GM13976 (cell line): ENCODE results near the gene SCGN.

ENCODE experiments used
- DNase-seq: peaks from one replicate; pipeline ENCODE4 v3.0.0; 2012; ENCODE audit warnings: low spot score
- in situ Hi-C: fragments of 300-500 bp; cut with MboI; formaldehyde crosslinking; loops from one replicate; pipeline ENCODE4 v1.12.0; 2022; ENCODE audit warnings: low sequenced_read_pairs, mixed read lengths, inconsistent platforms; ENCODE audit not compliant: unreplicated experiment
- TF ChIP-seq, protein P1 (sequence below): IDR thresholded peaks from 2 replicates; pipeline ENCODE4 v1.5.1; 2012; ENCODE audit warnings: borderline replicate concordance, mild to moderate bottlenecking; ENCODE audit not compliant: insufficient read depth; ENCODE audit errors: extremely low read depth, missing control alignments, control extremely low read depth

The SCGN gene

DNA sequence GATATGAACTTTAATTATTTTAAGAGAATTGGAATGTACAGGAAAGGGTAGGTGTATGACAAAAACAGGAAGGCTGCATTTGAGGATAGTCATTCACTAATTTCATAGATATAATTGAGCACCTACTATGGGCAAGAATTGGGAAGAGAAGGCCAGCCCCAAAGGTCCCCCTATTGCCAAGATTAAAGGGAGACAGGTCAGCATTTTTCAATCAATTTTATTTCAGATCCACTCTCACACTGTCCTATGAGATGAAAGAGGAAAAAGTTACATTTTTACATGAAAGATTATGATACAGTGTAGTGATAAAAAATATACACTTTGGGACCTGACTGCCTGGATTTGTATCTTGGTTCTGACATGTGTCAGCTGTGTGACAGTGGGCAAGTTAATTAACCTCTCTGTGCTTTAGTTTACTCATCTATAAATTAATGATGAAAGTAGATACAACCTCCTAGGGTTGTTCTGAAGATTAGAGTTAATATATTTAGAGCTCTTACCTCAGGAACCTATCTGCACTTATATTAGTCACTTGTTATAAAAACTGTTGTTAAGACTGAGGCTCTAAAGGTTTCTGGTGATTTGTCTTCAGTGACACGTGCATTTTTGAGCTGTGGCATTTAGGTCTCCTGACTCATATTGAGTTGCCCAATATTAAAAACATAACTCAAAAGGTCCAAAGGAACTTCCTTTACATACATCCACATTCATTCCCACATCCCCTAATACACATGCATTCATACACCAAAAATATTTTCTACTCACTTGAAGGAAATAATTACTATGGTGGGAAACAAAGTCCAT, 45.7 kb downstream of the SCGN start:
- in situ Hi-C loops: no loop called here
- DNase-seq: no peak
- TF ChIP-seq, protein P1, sequence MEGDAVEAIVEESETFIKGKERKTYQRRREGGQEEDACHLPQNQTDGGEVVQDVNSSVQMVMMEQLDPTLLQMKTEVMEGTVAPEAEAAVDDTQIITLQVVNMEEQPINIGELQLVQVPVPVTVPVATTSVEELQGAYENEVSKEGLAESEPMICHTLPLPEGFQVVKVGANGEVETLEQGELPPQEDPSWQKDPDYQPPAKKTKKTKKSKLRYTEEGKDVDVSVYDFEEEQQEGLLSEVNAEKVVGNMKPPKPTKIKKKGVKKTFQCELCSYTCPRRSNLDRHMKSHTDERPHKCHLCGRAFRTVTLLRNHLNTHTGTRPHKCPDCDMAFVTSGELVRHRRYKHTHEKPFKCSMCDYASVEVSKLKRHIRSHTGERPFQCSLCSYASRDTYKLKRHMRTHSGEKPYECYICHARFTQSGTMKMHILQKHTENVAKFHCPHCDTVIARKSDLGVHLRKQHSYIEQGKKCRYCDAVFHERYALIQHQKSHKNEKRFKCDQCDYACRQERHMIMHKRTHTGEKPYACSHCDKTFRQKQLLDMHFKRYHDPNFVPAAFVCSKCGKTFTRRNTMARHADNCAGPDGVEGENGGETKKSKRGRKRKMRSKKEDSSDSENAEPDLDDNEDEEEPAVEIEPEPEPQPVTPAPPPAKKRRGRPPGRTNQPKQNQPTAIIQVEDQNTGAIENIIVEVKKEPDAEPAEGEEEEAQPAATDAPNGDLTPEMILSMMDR: no peak

DNA sequence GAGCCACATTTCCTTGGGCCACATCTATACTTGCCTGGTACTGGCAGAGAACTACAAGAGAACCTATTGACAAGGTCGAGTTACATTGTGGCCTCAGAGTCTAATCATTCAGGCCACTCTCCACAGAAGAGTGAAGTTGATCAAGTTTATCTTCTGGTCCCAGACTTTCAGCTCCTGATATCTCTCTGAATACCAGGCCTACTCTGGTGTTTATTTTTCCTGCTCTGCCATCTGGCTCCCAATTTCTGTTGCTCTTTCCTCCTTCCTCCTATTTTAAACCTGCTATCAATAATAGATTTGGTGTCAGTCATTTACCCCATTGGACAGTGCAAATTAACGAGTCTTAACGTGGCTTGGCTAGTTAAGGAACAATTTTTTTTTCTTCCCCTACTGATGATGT, 46.6 kb downstream of the SCGN start:
- TF ChIP-seq, protein P1: no peak
- in situ Hi-C loops: no loop called here

DNA sequence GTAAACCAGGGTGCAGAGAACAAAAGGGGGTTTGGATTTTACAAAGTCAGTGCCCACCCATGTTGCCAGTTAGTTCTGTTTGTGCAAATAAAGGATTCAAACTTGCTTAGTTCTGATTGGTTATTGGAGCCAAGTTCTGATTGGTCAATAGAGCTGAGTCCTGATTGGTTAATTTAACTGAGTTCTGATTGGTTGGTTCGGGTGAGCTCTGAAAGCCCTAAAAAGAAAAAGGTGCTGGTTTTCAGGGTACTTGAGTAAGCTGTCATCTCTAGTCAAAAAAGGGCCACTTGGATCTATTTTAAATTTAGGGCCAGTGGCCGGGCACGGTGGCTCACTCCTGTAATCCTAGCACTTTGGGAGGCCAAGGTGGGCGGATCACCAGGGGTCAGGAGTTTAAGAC, 47.6 kb downstream of the SCGN start:
- in situ Hi-C loops: no loop called here
- TF ChIP-seq, protein P1: no peak
- DNase-seq: no peak

More for the DNA sequence above, 46.6 kb downstream of the SCGN start:
- DNase-seq: no peak

GRCh38 chr6:25700761-25701160, 48.7 kb downstream of the SCGN start:
- TF ChIP-seq, protein P1: no peak
- no peak for DNase-seq
- in situ Hi-C loops: no loop called here

GRCh38 chr6:25701807-25702206, 49.8 kb downstream of the SCGN start:
- no peak for DNase-seq
- TF ChIP-seq, protein P1: no peak
- in situ Hi-C loops: no loop called here

DNA sequence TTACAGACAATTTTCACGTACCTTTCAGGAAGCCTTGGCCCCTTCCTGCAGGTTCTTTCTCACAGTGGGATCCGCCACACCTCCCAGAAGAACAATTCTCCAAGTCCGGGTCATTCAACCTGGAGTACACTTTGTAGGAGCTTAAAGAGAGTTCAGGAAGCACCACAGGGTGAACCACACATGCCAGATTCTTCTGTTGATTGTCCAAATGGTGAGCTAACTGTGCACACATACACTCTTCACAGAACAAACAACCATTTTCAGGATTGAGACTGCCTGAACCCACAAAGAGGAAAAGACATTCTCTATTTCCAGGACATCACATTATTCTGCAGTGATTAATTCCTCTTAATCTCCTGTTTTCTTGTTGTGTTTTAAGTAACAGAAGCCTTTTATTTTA, 51.0 kb downstream of the SCGN start:
- TF ChIP-seq, protein P1: no peak
- no peak for DNase-seq

DNA sequence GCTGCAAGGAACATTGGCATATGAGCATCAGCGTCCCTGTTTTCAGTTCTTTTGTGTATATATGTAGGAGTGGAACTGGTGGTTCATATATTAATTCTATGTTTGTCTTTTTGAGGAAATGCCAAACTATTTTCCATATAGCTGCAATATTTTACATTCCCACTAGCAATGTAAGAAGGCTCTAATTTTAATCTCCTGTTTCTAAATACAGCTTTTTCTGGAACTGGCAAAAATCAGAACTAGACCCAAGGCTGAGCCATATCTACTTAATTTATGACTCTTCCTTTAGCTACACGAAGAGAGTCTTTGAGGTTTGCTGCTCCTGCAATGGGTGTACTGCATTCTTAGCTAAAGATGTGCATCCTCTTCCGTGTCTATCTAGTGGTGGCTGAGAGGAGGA, 52.0 kb downstream of the SCGN start:
- in situ Hi-C loops: no loop called here
- TF ChIP-seq, protein P1: no peak

More for the DNA sequence above, 51.0 kb downstream of the SCGN start:
- in situ Hi-C loops: no loop called here

More for the DNA sequence above, 52.0 kb downstream of the SCGN start:
- DNase-seq: no peak
